Measurements from ENCODE around the gene LPP. TPM values are rescaled to one million over a fixed set of nuclear protein-coding genes. Genes with fewer than 3 reads are reported as not detected.
A peak's percentile ranks its signal among the peaks of the same experiment; 100 is the strongest.

Gene LPP
- total RNA-seq, 1 donor from 2014 or later = 222 TPM

DNA sequence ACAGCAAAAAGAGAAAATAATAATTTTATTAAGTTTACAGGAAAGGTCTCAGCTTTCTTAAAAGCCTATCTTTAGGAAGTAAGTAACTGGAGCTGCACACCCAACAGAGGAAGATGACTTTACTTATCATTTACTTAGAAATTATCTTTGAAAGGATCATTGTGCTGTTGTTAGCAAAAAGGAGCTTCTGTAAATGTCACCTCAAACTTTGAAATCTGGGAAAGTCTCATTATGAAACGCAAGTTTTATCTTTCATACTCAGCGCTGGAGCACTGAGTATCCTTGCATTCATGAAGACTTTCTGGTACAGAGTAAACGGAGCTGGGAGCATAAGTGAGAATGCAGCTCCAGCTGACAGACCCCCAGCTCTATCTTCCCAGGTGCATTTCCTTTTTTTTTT is 526.6 kb downstream of the LPP start:
- H4K20me1 ChIP-seq (ENCODE audit: insufficient read depth, low read length) = peaks cover 20% of the 10 kb centered on the region
- no peak overlapping the region for H3K4me3 Mint-ChIP-seq (ENCODE audit: unreplicated experiment)
- peaks cover 23% of the 10 kb centered on the region for H3K4me1 Mint-ChIP-seq (ENCODE audit: low read depth, unreplicated experiment)
- H2AFZ ChIP-seq (ENCODE audit: low read depth, low read length) = no peak overlapping the region
- H3K27ac ChIP-seq (ENCODE audit: low read depth, low read length) = peak overlapping the region; percentile 40
- no peaks in the 10 kb centered on the region for H3K36me3 ChIP-seq (ENCODE audit: insufficient read depth, low read length)
- H3K4me2 ChIP-seq (ENCODE audit: low read length) = no peak overlapping the region
- H3K27me3 Mint-ChIP-seq (ENCODE audit: low read depth, unreplicated experiment) = no peaks in the 10 kb centered on the region
- no peak overlapping the region for H3K9ac ChIP-seq (ENCODE audit: low read length)
- no peak overlapping the region for H3K27ac Mint-ChIP-seq (ENCODE audit: unreplicated experiment)
- H3K36me3 Mint-ChIP-seq (ENCODE audit: low read depth, unreplicated experiment) = peaks cover 5% of the 10 kb centered on the region
- no peak for TF ChIP-seq EZH2 (IDR thresholded peaks at IDR 0.05; ENCODE audit: insufficient read depth, low read length)
- TF ChIP-seq, protein P1, sequence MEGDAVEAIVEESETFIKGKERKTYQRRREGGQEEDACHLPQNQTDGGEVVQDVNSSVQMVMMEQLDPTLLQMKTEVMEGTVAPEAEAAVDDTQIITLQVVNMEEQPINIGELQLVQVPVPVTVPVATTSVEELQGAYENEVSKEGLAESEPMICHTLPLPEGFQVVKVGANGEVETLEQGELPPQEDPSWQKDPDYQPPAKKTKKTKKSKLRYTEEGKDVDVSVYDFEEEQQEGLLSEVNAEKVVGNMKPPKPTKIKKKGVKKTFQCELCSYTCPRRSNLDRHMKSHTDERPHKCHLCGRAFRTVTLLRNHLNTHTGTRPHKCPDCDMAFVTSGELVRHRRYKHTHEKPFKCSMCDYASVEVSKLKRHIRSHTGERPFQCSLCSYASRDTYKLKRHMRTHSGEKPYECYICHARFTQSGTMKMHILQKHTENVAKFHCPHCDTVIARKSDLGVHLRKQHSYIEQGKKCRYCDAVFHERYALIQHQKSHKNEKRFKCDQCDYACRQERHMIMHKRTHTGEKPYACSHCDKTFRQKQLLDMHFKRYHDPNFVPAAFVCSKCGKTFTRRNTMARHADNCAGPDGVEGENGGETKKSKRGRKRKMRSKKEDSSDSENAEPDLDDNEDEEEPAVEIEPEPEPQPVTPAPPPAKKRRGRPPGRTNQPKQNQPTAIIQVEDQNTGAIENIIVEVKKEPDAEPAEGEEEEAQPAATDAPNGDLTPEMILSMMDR (IDR thresholded peaks at IDR 0.05; ENCODE audit: insufficient read depth, low read depth, low read length) = no peak
- H3K4me1 ChIP-seq (ENCODE audit: insufficient read depth, low read length) = peaks cover 27% of the 10 kb centered on the region
- H3K9me3 ChIP-seq (ENCODE audit: insufficient read depth, low read depth, low read length) = no peaks in the 10 kb centered on the region
- no peaks in the 10 kb centered on the region for H3K27me3 ChIP-seq (ENCODE audit: insufficient read depth, low read length)
- FAIRE-seq = no peak
- H3K79me2 ChIP-seq (ENCODE audit: insufficient read depth, low read length) = peaks cover 73% of the 10 kb centered on the region
- H3K4me3 ChIP-seq (ENCODE audit: insufficient read depth, low read depth, low read length) = no peak overlapping the region
- H3K9me3 Mint-ChIP-seq (ENCODE audit: unreplicated experiment) = no peaks in the 10 kb centered on the region
- no peak for DNase-seq (ENCODE audit: low read depth)

DNA sequence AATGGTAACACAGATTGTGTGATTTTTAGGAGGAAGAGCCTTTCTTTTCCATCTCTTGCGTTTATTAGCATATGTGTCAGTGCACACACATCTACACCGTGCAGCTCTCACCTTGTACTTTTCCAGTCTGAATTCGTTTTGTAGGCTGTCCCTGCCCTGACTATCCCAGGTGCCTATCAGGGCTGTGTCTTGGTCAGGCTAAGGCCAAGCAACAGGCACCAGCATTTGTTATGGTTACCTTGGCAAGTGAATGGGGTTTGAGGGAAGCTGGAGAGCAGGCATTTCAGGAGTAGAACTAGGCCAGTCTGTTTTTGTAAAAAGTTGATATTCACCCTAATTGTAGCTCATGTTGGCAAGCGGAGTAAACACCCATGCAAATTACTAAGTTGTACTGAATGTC is 528.4 kb downstream of the LPP start:
- peak overlapping the region; percentile 87 for H3K27ac ChIP-seq (ENCODE audit: low read depth, low read length)
- peak overlapping the region; percentile 39 for H3K4me2 ChIP-seq (ENCODE audit: low read length)
- DNase-seq (ENCODE audit: low read depth) (no peak), FAIRE-seq (no peak)
- Mint-ChIP-seq H3K9me3 (ENCODE audit: unreplicated experiment) (no peaks in the 10 kb centered on the region), H3K4me1 (ENCODE audit: low read depth, unreplicated experiment) (peaks cover 29% of the 10 kb centered on the region), H3K27me3 (ENCODE audit: low read depth, unreplicated experiment) (no peaks in the 10 kb centered on the region), H3K4me3 (ENCODE audit: unreplicated experiment) (no peak overlapping the region), H3K27ac (ENCODE audit: unreplicated experiment) (no peak overlapping the region), H3K36me3 (ENCODE audit: low read depth, unreplicated experiment) (peaks cover 4% of the 10 kb centered on the region)
- H3K27me3 ChIP-seq (ENCODE audit: insufficient read depth, low read length) = no peaks in the 10 kb centered on the region
- H3K36me3 ChIP-seq (ENCODE audit: insufficient read depth, low read length) = no peaks in the 10 kb centered on the region
- no peak overlapping the region for H2AFZ ChIP-seq (ENCODE audit: low read depth, low read length)
- TF ChIP-seq, protein P1 (IDR thresholded peaks at IDR 0.05; ENCODE audit: insufficient read depth, low read depth, low read length) = no peak
- no peak for TF ChIP-seq EZH2 (IDR thresholded peaks at IDR 0.05; ENCODE audit: insufficient read depth, low read length)
- peaks cover 32% of the 10 kb centered on the region for H3K4me1 ChIP-seq (ENCODE audit: insufficient read depth, low read length)
- H3K4me3 ChIP-seq (ENCODE audit: insufficient read depth, low read depth, low read length) = no peak overlapping the region
- H4K20me1 ChIP-seq (ENCODE audit: insufficient read depth, low read length) = peaks cover 14% of the 10 kb centered on the region
- peaks cover 72% of the 10 kb centered on the region for H3K79me2 ChIP-seq (ENCODE audit: insufficient read depth, low read length)
- H3K9me3 ChIP-seq (ENCODE audit: insufficient read depth, low read depth, low read length) = no peaks in the 10 kb centered on the region
- H3K9ac ChIP-seq (ENCODE audit: low read length) = peak overlapping the region; percentile 21

DNA sequence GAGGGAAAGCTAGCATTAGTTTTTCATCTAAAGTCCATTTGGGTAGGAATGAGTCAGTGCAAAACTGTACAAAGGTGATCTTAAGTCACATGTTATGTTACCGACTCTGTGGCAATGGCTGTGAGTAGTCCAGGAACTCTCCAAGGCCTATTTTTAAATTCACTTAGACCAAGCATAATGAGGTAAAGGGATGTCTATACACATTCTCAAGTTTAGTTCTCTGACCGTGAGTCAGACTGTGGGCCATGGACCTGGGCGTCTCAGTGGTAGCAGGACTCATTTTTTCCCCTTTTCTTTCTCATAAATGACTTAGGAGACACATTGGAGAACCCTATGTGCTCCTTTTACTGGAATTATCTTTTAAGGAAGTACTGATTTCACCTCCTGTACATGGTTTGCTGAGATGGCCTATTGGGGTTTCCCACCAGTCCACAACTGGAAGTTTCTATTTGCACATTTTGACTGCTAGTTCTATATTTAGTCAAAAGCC is 529.1 kb downstream of the LPP start:
- H3K4me3 Mint-ChIP-seq (ENCODE audit: unreplicated experiment) = no peak overlapping the region
- H3K27ac Mint-ChIP-seq (ENCODE audit: unreplicated experiment) = peak overlapping the region; percentile 90
- no peak overlapping the region for H3K4me3 ChIP-seq (ENCODE audit: insufficient read depth, low read depth, low read length)
- peaks cover 2% of the 10 kb centered on the region for H3K36me3 Mint-ChIP-seq (ENCODE audit: low read depth, unreplicated experiment)
- H3K36me3 ChIP-seq (ENCODE audit: insufficient read depth, low read length) = no peaks in the 10 kb centered on the region
- H3K9me3 Mint-ChIP-seq (ENCODE audit: unreplicated experiment) = no peaks in the 10 kb centered on the region
- H3K27me3 Mint-ChIP-seq (ENCODE audit: low read depth, unreplicated experiment) = no peaks in the 10 kb centered on the region
- H4K20me1 ChIP-seq (ENCODE audit: insufficient read depth, low read length) = peaks cover 12% of the 10 kb centered on the region
- H3K9ac ChIP-seq (ENCODE audit: low read length) = peak overlapping the region; percentile 59
- no peak overlapping the region for H2AFZ ChIP-seq (ENCODE audit: low read depth, low read length)
- H3K4me1 Mint-ChIP-seq (ENCODE audit: low read depth, unreplicated experiment) = peaks cover 34% of the 10 kb centered on the region
- peaks cover 32% of the 10 kb centered on the region for H3K4me1 ChIP-seq (ENCODE audit: insufficient read depth, low read length)
- peak overlapping the region; percentile 87 for H3K27ac ChIP-seq (ENCODE audit: low read depth, low read length)
- peak; percentile 100 for DNase-seq (ENCODE audit: low read depth)
- TF ChIP-seq, protein P1 (IDR thresholded peaks at IDR 0.05; ENCODE audit: insufficient read depth, low read depth, low read length) = no peak
- H3K9me3 ChIP-seq (ENCODE audit: insufficient read depth, low read depth, low read length) = no peaks in the 10 kb centered on the region
- H3K4me2 ChIP-seq (ENCODE audit: low read length) = peak overlapping the region; percentile 52
- peaks cover 70% of the 10 kb centered on the region for H3K79me2 ChIP-seq (ENCODE audit: insufficient read depth, low read length)
- H3K27me3 ChIP-seq (ENCODE audit: insufficient read depth, low read length) = no peaks in the 10 kb centered on the region
- FAIRE-seq = peak; percentile 97
